H1 (cell line): ENCODE measurements around the gene MYL6B. TPM values are rescaled to one million over a fixed set of nuclear protein-coding genes. Genes with fewer than 3 reads are reported as not detected.

Experiments used
- CTCF ChIA-PET: fragments of 300-600 bp; sonication (Branson Sonifier 250); formaldehyde crosslinking; loops from one replicate; lab custom pipeline; 2021; ENCODE audit not compliant: partially characterized antibody; lab: Charles Lee
- POLR2A ChIA-PET: fragments of 300-600 bp; sonication (Branson Sonifier 250); formaldehyde crosslinking; loops from one replicate; lab custom pipeline; 2021; ENCODE audit warnings: inconsistent platforms; ENCODE audit not compliant: partially characterized antibody; lab: Charles Lee
- DNase-seq, 2 experiments: peaks; one replicate each; pipeline versions ENCODE4 v3.0.0 to v3.0.0-alpha.2; 2010 to 2022; ENCODE audit warnings: low spot score in 2 of 2, low read depth in 1 of 2, mixed read lengths in 1 of 2
- FAIRE-seq: peaks from 2 replicates; lab custom pipeline; 2011; peaks lifted over from hg19 to GRCh38; lab: Jason Lieb, UNC
- H2AFZ ChIP-seq: 2 replicates; pipeline ENCODE4 v1.8.1; 2012; ENCODE audit warnings: low read length, inconsistent platforms
- H2AK5ac ChIP-seq: 2 replicates; pipeline ENCODE4 v1.6.1; 2013; ENCODE audit warnings: low read depth, low read length
- H2BK120ac ChIP-seq: replicated peaks from 2 replicates; pipeline ENCODE3; 2013; ENCODE audit warnings: low read depth, low read length, inconsistent platforms
- H2BK12ac ChIP-seq: 2 replicates; pipeline ENCODE4 v1.6.1; 2013; ENCODE audit warnings: low read depth, low read length
- H2BK15ac ChIP-seq: 2 replicates; pipeline ENCODE4 v1.6.1; 2013; ENCODE audit warnings: low read length
- H2BK20ac ChIP-seq: 2 replicates; pipeline ENCODE4 v1.6.1; 2013; ENCODE audit warnings: low read length
- H2BK5ac ChIP-seq: 2 replicates; pipeline ENCODE4 v1.6.1; 2013; ENCODE audit warnings: low read depth, low read length
- H3K14ac ChIP-seq: 2 replicates; pipeline ENCODE4 v1.6.1; 2013; ENCODE audit warnings: inconsistent platforms; ENCODE audit not compliant: insufficient read length
- H3K18ac ChIP-seq: 2 replicates; pipeline ENCODE4 v1.6.1; 2013; ENCODE audit warnings: low read length; ENCODE audit errors: extremely low read depth
- H3K23ac ChIP-seq: 2 replicates; pipeline ENCODE4 v1.6.1; 2013; ENCODE audit warnings: inconsistent platforms; ENCODE audit not compliant: insufficient read length
- H3K23me2 ChIP-seq: 2 replicates; pipeline ENCODE4 v1.6.1; 2013; ENCODE audit warnings: low read depth, low read length
- H3K27ac ChIP-seq: 2 replicates; pipeline ENCODE4 v1.6.1; 2011; ENCODE audit warnings: low read depth, low read length, inconsistent platforms
- H3K27me3 ChIP-seq, 4 experiments: replicated peaks in 1 of 4; 1 replicate in 1 of 4; 2 replicates in 3 of 4; pipeline versions ENCODE4 v1.6.1 to v1.8.1; 2011 to 2013; ENCODE audit warnings: low read length in 3 of 4, mild to moderate bottlenecking in 3 of 4, inconsistent platforms in 2 of 4, mixed read lengths in 2 of 4, moderate library complexity in 1 of 4; ENCODE audit not compliant: control insufficient read depth in 3 of 4, insufficient read depth in 3 of 4; ENCODE audit errors: extremely low read depth in 1 of 4
- H3K36me3 ChIP-seq, 4 experiments: 2 replicates each; pipeline versions ENCODE4 v1.6.1 to v1.8.1; 2011 to 2013; ENCODE audit warnings: mild to moderate bottlenecking in 4 of 4, low read length in 3 of 4, moderate library complexity in 2 of 4, control low read depth in 1 of 4, inconsistent platforms in 1 of 4; ENCODE audit not compliant: insufficient read depth in 4 of 4, control insufficient read depth in 2 of 4
- H3K4ac ChIP-seq: replicated peaks from 2 replicates; pipeline ENCODE3; 2013; ENCODE audit warnings: low read length, low read depth, mixed read lengths, inconsistent platforms; ENCODE audit not compliant: insufficient read length
- H3K4me1 ChIP-seq, 4 experiments: replicated peaks in 1 of 4; 1 replicate in 1 of 4; 2 replicates in 3 of 4; pipeline versions ENCODE4 v1.6.1 to v1.8.1; 2011 to 2013; ENCODE audit warnings: low read length in 3 of 4, inconsistent platforms in 2 of 4, mixed read lengths in 1 of 4; ENCODE audit not compliant: insufficient read depth in 4 of 4, control insufficient read depth in 3 of 4
- H3K4me2 ChIP-seq, 2 experiments: 2 replicates each; pipeline versions ENCODE4 v1.6.1 to v1.8.1; 2011 to 2013; ENCODE audit warnings: low read depth in 2 of 2, low read length in 2 of 2, control low read depth in 1 of 2, inconsistent platforms in 1 of 2, mild to moderate bottlenecking in 1 of 2; ENCODE audit not compliant: insufficient read depth in 1 of 2
- H3K4me3 ChIP-seq, 4 experiments: fragments of 200-600, 300-600 bp in 1 of 4; sonication (generic), shearing (Covaris generic), sonication (Bioruptor Twin) in 1 of 4; 2 replicates each; pipeline versions ENCODE4 v1.5.1 to v1.8.1; 2011 to 2016; ENCODE audit warnings: low read length in 4 of 4, low read depth in 3 of 4, control low read depth in 2 of 4, inconsistent platforms in 2 of 4, mild to moderate bottlenecking in 2 of 4, mixed read lengths in 1 of 4, moderate library complexity in 1 of 4; ENCODE audit not compliant: insufficient read depth in 2 of 4; ENCODE audit errors: extremely low read depth in 1 of 4
- H3K56ac ChIP-seq: replicated peaks from 2 replicates; pipeline ENCODE3; 2013; ENCODE audit warnings: low read depth, mild to moderate bottlenecking, mixed read lengths, low read length, inconsistent platforms; ENCODE audit not compliant: insufficient read length
- H3K79me1 ChIP-seq: 2 replicates; pipeline ENCODE4 v1.6.1; 2013; ENCODE audit warnings: low read depth, low read length, control low read depth
- H3K79me2 ChIP-seq, 2 experiments: 2 replicates each; pipeline versions ENCODE4 v1.6.1 to v1.8.1; 2012 to 2013; ENCODE audit warnings: low read length in 2 of 2, mild to moderate bottlenecking in 2 of 2, inconsistent platforms in 1 of 2; ENCODE audit not compliant: insufficient read depth in 2 of 2, control insufficient read depth in 1 of 2
- H3K9ac ChIP-seq, 4 experiments: replicated peaks in 1 of 4; 1 replicate in 1 of 4; 2 replicates in 3 of 4; pipeline versions ENCODE4 v1.6.1 to v1.8.1; 2011 to 2013; ENCODE audit warnings: low read depth in 3 of 4, low read length in 3 of 4, control low read depth in 2 of 4, mild to moderate bottlenecking in 2 of 4, moderate library complexity in 2 of 4, inconsistent platforms in 1 of 4; ENCODE audit errors: extremely low read depth in 1 of 4
- H3K9me3 ChIP-seq, 2 experiments: 2 replicates each; pipeline versions ENCODE4 v1.6.1 to v1.8.1; 2012 to 2013; ENCODE audit warnings: mild to moderate bottlenecking in 2 of 2, moderate library complexity in 2 of 2, control low read depth in 1 of 2, inconsistent platforms in 1 of 2, low read depth in 1 of 2, low read length in 1 of 2, mixed read lengths in 1 of 2; ENCODE audit not compliant: insufficient read depth in 2 of 2
- H4K20me1 ChIP-seq, 2 experiments: replicated peaks in 1 of 2; 2 replicates each; pipeline versions ENCODE3 to v1.8.1; 2011 to 2013; ENCODE audit warnings: inconsistent platforms in 2 of 2, low read length in 2 of 2, mild to moderate bottlenecking in 1 of 2; ENCODE audit not compliant: insufficient read depth in 2 of 2, control insufficient read depth in 1 of 2
- H4K5ac ChIP-seq: 2 replicates; pipeline ENCODE4 v1.6.1; 2013; ENCODE audit warnings: low read length, low read depth, mixed read lengths, inconsistent platforms; ENCODE audit not compliant: insufficient read length
- H4K8ac ChIP-seq: 2 replicates; pipeline ENCODE4 v1.8.0; 2013; ENCODE audit warnings: mild to moderate bottlenecking, moderate library complexity, low read length, inconsistent platforms; ENCODE audit not compliant: insufficient read depth; ENCODE audit errors: extremely low read depth
- H4K91ac ChIP-seq: replicated peaks from 2 replicates; pipeline ENCODE3; 2013; ENCODE audit warnings: low read length, mixed read lengths, inconsistent platforms; ENCODE audit not compliant: insufficient read length
- ASH2L ChIP-seq: fragments of 200-600, 300-600 bp; sonication (generic); IDR thresholded peaks from one replicate; pipeline ENCODE4 v1.7.1; 2017; ENCODE audit warnings: low read length
- ATF3 ChIP-seq: IDR thresholded peaks from 2 replicates; pipeline ENCODE4 v1.6.1; 2011; ENCODE audit warnings: low read depth, mild to moderate bottlenecking, low read length; ENCODE audit not compliant: insufficient read depth
- BRCA1 ChIP-seq: IDR thresholded peaks from 2 replicates; pipeline ENCODE4 v1.6.1; 2012; ENCODE audit warnings: low read depth, low read length, improper control_type of control experiment
- EZH2 ChIP-seq: fragments of 200-600 bp; sonication (generic); IDR thresholded peaks from 2 replicates; pipeline ENCODE4 v1.7.1; 2012; ENCODE audit warnings: low read depth, mild to moderate bottlenecking, moderate library complexity, low read length, inconsistent platforms; ENCODE audit not compliant: severe bottlenecking
- KDM5A ChIP-seq: fragments of 200-600 bp; IDR thresholded peaks from 2 replicates; pipeline ENCODE4 v1.7.1; 2012; ENCODE audit warnings: mild to moderate bottlenecking, low read length, inconsistent platforms, mixed read lengths
- TAF1 ChIP-seq: IDR thresholded peaks from 2 replicates; pipeline ENCODE4 v1.6.1; 2011; ENCODE audit warnings: mild to moderate bottlenecking, low read depth, low read length
- WGBS, 2 experiments: shearing (Covaris generic) in 1 of 2; methylation state at CpG; one replicate each; pipeline versions ENCODE4 v1.1.6 to v1.1.7; 2013 to 2015; ENCODE audit warnings: low lambda C conversion rate in 2 of 2, mixed read lengths in 2 of 2, inconsistent platforms in 1 of 2, low coverage in 1 of 2, missing lambda C conversion rate in 1 of 2; ENCODE audit not compliant: insufficient replicate concordance in 2 of 2, insufficient coverage in 1 of 2, insufficient read length in 1 of 2; ENCODE audit errors: extremely low coverage in 1 of 2, missing lambda C conversion rate in 1 of 2; 5-methylcytosine and 5-hydroxymethylcytosine counted together
- polyA plus RNA-seq, 7 experiments: library from polyadenylated mRNA; depleted of rRNA in 3 of 7; stranded (reverse) in 5 of 7; unstranded in 2 of 7; fragments of >200 nt in 5 of 7; fragments of 200-250 nt in 2 of 7; gene quantifications; 1 replicate in 5 of 7; 2 replicates in 1 of 7; 4 replicates in 1 of 7; pipeline versions ENCODE4 v1.2.1 to v1.2.3, GENCODE V29; 2011 to 2013; ENCODE audit warnings: missing spikeins in 2 of 7, mixed read lengths in 2 of 7
- total RNA-seq: library from RNA; stranded (reverse); fragmentation: NEBNext Ultra II Directional; extraction: Animal tissue kit (Norgen Biotek cat#: 25700); gene quantifications from 2 replicates; pipeline ENCODE4 v1.2.1, GENCODE V29; 2021
- TF ChIP-seq, protein P1 (sequence below): IDR thresholded peaks from 2 replicates; pipeline ENCODE4 v1.6.1; 2012; ENCODE audit warnings: inconsistent platforms
- TF ChIP-seq, protein P2 (sequence below): IDR thresholded peaks from 2 replicates; pipeline ENCODE4 v1.6.1; 2012; ENCODE audit warnings: low read length, inconsistent platforms

The MYL6B gene
- total and polyA plus RNA-seq, 2 of the 8 experiments (the other 6 are each of a cell fraction or from before 2014, with no cell fraction given): 163 to 202 TPM

DNA sequence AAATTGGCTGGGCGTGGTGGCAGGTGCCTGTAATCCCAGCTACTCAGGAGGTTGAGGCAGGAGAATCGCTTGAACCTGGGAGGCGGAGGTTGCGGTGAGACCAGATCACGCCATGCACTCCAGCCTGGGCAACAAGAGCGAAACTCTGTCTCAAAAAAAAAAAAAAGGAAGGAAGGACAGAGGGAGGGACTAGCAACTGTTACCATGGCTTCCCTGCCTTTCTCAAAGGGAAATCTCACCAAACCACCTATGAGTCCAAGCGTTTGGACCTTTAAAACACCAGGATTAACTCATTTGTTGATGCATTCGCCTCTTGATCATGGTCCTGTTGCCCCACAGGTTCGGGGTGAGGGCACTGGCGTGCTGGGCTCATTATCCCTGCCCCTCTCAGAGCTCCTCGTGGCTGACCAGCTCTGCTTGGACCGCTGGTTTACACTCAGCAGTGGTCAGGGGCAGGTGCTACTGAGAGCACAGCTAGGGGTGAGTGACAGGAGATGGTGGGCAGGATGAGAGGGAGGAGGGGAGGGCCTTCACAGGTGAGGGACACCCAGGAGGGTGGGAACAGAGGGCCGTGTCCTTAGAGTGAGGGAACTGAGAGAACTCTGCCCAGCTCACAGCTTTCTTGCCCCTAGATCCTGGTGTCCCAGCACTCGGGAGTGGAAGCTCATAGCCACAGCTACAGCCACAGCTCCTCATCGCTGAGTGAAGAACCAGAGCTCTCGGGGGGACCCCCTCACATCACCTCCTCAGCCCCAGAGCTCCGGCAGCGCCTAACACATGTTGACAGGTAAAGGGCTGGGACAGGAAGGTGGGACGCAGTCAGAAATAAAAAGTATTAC is 10.2 kb upstream of the MYL6B start:
- no peak overlapping the region for H2AFZ ChIP-seq
- no peak overlapping the region for H2AK5ac ChIP-seq
- FAIRE-seq (no peak), DNase-seq (no peak)
- no peak overlapping the region for H2BK20ac ChIP-seq
- peaks cover 29 to 69% (median 58%) of the 10 kb centered on the region in 4 experiments for H3K36me3 ChIP-seq
- 94% methylated on average over 17 of the region's 19 CpGs; no CpG with 5 or more reads in 1 of the 2 experiments for WGBS, 2 experiments
- H3K14ac ChIP-seq: no peak overlapping the region
- no peak overlapping the region for H3K56ac ChIP-seq
- no peak overlapping the region for H4K91ac ChIP-seq
- ChIA-PET CTCF (interaction anchor here (0.5 to 3.5 kb wide), 10 partner anchors 9 to 34 kb away, joined by 3 to 19 read pairs (median 3); partner anchors contain the start of genes ESYT1 and ZC3H10), POLR2A (interaction anchor here (0.7 to 6.5 kb wide), 7 partner anchors 8 to 106 kb away, joined by 3 to 43 read pairs (median 3); partner anchors contain the start of genes MYL6B, RPL41 and ZC3H10)
- no peak overlapping the region for H3K9ac ChIP-seq
- H3K23me2 ChIP-seq: no peaks in the 10 kb centered on the region
- no peak overlapping the region for H3K18ac ChIP-seq
- no peak overlapping the region for H4K8ac ChIP-seq
- H2BK12ac ChIP-seq: no peak overlapping the region
- H3K79me2 ChIP-seq: no peaks in the 10 kb centered on the region
- H3K9me3 ChIP-seq: no peaks in the 10 kb centered on the region
- no peak overlapping the region for H4K5ac ChIP-seq
- no peak overlapping the region for H2BK15ac ChIP-seq
- H3K4ac ChIP-seq: no peak overlapping the region
- no peaks in the 10 kb centered on the region for H4K20me1 ChIP-seq
- H3K27ac ChIP-seq: no peak overlapping the region
- no peak overlapping the region for H3K4me2 ChIP-seq
- H3K23ac ChIP-seq: no peak overlapping the region
- H3K27me3 ChIP-seq: no peaks in the 10 kb centered on the region
- no peaks in the 10 kb centered on the region for H3K4me1 ChIP-seq
- no peak overlapping the region for H2BK5ac ChIP-seq
- no peaks in the 10 kb centered on the region for H3K79me1 ChIP-seq
- H3K4me3 ChIP-seq: no peak overlapping the region
- no peak overlapping the region for H2BK120ac ChIP-seq
- TF ChIP-seq, protein P1, sequence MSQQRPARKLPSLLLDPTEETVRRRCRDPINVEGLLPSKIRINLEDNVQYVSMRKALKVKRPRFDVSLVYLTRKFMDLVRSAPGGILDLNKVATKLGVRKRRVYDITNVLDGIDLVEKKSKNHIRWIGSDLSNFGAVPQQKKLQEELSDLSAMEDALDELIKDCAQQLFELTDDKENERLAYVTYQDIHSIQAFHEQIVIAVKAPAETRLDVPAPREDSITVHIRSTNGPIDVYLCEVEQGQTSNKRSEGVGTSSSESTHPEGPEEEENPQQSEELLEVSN: no peak
- TF ChIP-seq ATF3 (no peak), KDM5A (no peak), TAF1 (no peak), ASH2L (no peak), EZH2 (no peak), BRCA1 (no peak)
- TF ChIP-seq, protein P2, sequence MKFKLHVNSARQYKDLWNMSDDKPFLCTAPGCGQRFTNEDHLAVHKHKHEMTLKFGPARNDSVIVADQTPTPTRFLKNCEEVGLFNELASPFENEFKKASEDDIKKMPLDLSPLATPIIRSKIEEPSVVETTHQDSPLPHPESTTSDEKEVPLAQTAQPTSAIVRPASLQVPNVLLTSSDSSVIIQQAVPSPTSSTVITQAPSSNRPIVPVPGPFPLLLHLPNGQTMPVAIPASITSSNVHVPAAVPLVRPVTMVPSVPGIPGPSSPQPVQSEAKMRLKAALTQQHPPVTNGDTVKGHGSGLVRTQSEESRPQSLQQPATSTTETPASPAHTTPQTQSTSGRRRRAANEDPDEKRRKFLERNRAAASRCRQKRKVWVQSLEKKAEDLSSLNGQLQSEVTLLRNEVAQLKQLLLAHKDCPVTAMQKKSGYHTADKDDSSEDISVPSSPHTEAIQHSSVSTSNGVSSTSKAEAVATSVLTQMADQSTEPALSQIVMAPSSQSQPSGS: no peak
